B cell (primary cell): Measurements from ENCODE around the gene SORD. TPM values are rescaled to one million over a fixed set of nuclear protein-coding genes. Genes with fewer than 3 reads are reported as not detected.

Source experiments
- ATAC-seq: fragments of 200-7000 bp; cut with Tn5 transposase; one replicate; pipeline ENCODE4 v1.10.0; 2021; ENCODE audit warnings: low read depth, mild to moderate bottlenecking, moderate number of reproducible peaks, moderate library complexity
- CTCF ChIA-PET: fragments of 350-600 bp; sonication (Branson Sonifier 250); formaldehyde crosslinking; loops from one replicate; lab custom pipeline; 2021; ENCODE audit warnings: antibody characterized with exemption, inconsistent platforms; lab: Charles Lee
- POLR2A ChIA-PET: fragments of 350-600 bp; sonication (Branson Sonifier 250); formaldehyde crosslinking; loops from one replicate; lab custom pipeline; 2021; ENCODE audit warnings: antibody characterized with exemption; lab: Charles Lee
- DNase-seq: peaks from one replicate; pipeline ENCODE4 v3.0.0; 2013
- H2AFZ ChIP-seq: 2 replicates; pipeline ENCODE4 v1.6.1; 2012; ENCODE audit warnings: mild to moderate bottlenecking, low read depth, low read length; ENCODE audit not compliant: insufficient read depth, poor library complexity, severe bottlenecking
- H3K27ac ChIP-seq, 2 donors: 1 replicate in 1 of 2; 2 replicates in 1 of 2; pipeline ENCODE4 v1.5.1; 2012 to 2013; ENCODE audit warnings: low read length in 2 of 2, mild to moderate bottlenecking in 2 of 2, moderate library complexity in 1 of 2
- H3K27me3 ChIP-seq, 4 experiments: fragments of 200-600 bp in 1 of 4; sonication (generic) in 1 of 4; replicated peaks in 1 of 4; 1 replicate in 2 of 4; 2 replicates in 2 of 4; pipeline versions ENCODE4 v1.6.1 to v1.7.0; 2013 to 2016; ENCODE audit warnings: low read length in 3 of 4, mild to moderate bottlenecking in 2 of 4, mixed read lengths in 1 of 4, moderate library complexity in 1 of 4; ENCODE audit not compliant: insufficient read depth in 4 of 4, control insufficient read depth in 3 of 4; ENCODE audit errors: control extremely low read depth in 1 of 4
- H3K36me3 ChIP-seq, 2 experiments: replicated peaks in 1 of 2; 1 replicate in 1 of 2; 2 replicates in 1 of 2; pipeline versions ENCODE4 v1.6.1 to v1.7.1; 2013; ENCODE audit warnings: low read length in 1 of 2; ENCODE audit not compliant: insufficient read depth in 2 of 2, control insufficient read depth in 1 of 2; ENCODE audit errors: control extremely low read depth in 1 of 2, extremely low read depth in 1 of 2
- H3K4me1 ChIP-seq, 2 donors: fragments of 200-600 bp in 1 of 2; sonication (generic) in 1 of 2; 1 replicate in 1 of 2; 2 replicates in 1 of 2; pipeline versions ENCODE4 v1.5.1 to v1.6.1; 2013 to 2017; ENCODE audit warnings: low read length in 2 of 2; ENCODE audit not compliant: control insufficient read depth in 2 of 2, insufficient read depth in 2 of 2
- H3K4me2 ChIP-seq: replicated peaks from 2 replicates; pipeline ENCODE3; 2012; ENCODE audit warnings: mild to moderate bottlenecking, low read depth, low read length; ENCODE audit not compliant: poor library complexity, severe bottlenecking
- H3K4me3 ChIP-seq, 5 experiments: fragments of 200-600 bp in 1 of 5; sonication (generic) in 1 of 5; 1 replicate in 3 of 5; 2 replicates in 2 of 5; pipeline versions ENCODE4 v1.5.1 to v1.7.0; 2011 to 2016; ENCODE audit warnings: low read length in 4 of 5, mild to moderate bottlenecking in 4 of 5, low read depth in 2 of 5, control low read depth in 1 of 5, moderate library complexity in 1 of 5; ENCODE audit not compliant: insufficient read depth in 1 of 5; ENCODE audit errors: control extremely low read depth in 1 of 5, extremely low read depth in 1 of 5
- H3K79me2 ChIP-seq: fragments of 200-600 bp; sonication (generic); one replicate; pipeline ENCODE4 v1.6.0; 2016; ENCODE audit warnings: low read length; ENCODE audit not compliant: control insufficient read depth, insufficient read depth
- H3K9ac ChIP-seq: fragments of 200-600 bp; sonication (generic); 2 replicates; pipeline ENCODE4 v1.6.1; 2017; ENCODE audit warnings: mild to moderate bottlenecking, low read length, moderate library complexity
- H3K9me3 ChIP-seq, 3 donors: one replicate each; pipeline versions ENCODE4 v1.6.1 to v1.7.1; 2013; ENCODE audit warnings: low read length in 2 of 3; ENCODE audit not compliant: control insufficient read depth in 2 of 3, insufficient read depth in 1 of 3; ENCODE audit errors: control extremely low read depth in 1 of 3
- H4K20me1 ChIP-seq: 2 replicates; pipeline ENCODE4 v1.6.0; 2012; ENCODE audit warnings: mild to moderate bottlenecking, low read length; ENCODE audit not compliant: insufficient read depth, control insufficient read depth, poor library complexity, severe bottlenecking
- H3K27ac Mint-ChIP-seq: one replicate; pipeline ENCODE4 v1.8.0; 2021; ENCODE audit warnings: mixed read lengths
- H3K27me3 Mint-ChIP-seq: one replicate; pipeline ENCODE4 v1.8.0; 2021; ENCODE audit warnings: mixed read lengths
- H3K4me1 Mint-ChIP-seq: one replicate; pipeline ENCODE4 v1.8.0; 2021; ENCODE audit warnings: mixed read lengths
- H3K4me3 Mint-ChIP-seq: one replicate; pipeline ENCODE4 v1.8.0; 2021; ENCODE audit warnings: mixed read lengths
- H3K9me3 Mint-ChIP-seq: one replicate; pipeline ENCODE4 v1.8.0; 2022; ENCODE audit warnings: mixed read lengths; ENCODE audit not compliant: insufficient read depth
- EZH2 ChIP-seq: IDR thresholded peaks from 2 replicates; pipeline ENCODE4 v1.6.1; 2012; ENCODE audit warnings: borderline replicate concordance, low read depth, mild to moderate bottlenecking, moderate library complexity, low read length; ENCODE audit not compliant: insufficient read depth, poor library complexity, severe bottlenecking
- WGBS: methylation state at CpG from one replicate; pipeline ENCODE4 v1.1.5; 2013; ENCODE audit warnings: missing lambda C conversion rate; ENCODE audit not compliant: insufficient coverage; 5-methylcytosine and 5-hydroxymethylcytosine counted together
- intact Hi-C: fragments of 100-400 bp; cut with micrococcal nuclease; formaldehyde crosslinking; loops from one replicate; pipeline ENCODE4 v1.10.0; 2022
- polyA plus RNA-seq: library from polyadenylated mRNA; depleted of rRNA; stranded (reverse); fragments of >200 nt; gene quantifications from 2 replicates; pipeline ENCODE4 v1.2.3, GENCODE V29; 2012
- total RNA-seq, 2 donors: library from RNA; stranded (reverse); fragments of 120-200 nt in 1 of 2; gene quantifications; 1 replicate in 1 of 2; 2 replicates in 1 of 2; pipeline versions ENCODE4 v1.2.3 to v1.2.4, GENCODE V29; 2013 to 2022
- TF ChIP-seq, protein P1 (sequence below): fragments of 200-600 bp; IDR thresholded peaks from one replicate; pipeline ENCODE4 v1.8.0; 2022; ENCODE audit warnings: antibody characterized with exemption, mild to moderate bottlenecking

The SORD gene
- total and polyA plus RNA-seq, 2 donors (not counting 1 experiment from before 2014, with no cell fraction given): 22.2 to 25.8 TPM

GRCh38 chr15:45116482-45117307 is 93.7 kb downstream of the SORD start:
- ATAC-seq: no peak
- H3K4me3 ChIP-seq: peak overlapping the region in 3 of 5 experiments; percentile 1 to 37 (median 24)
- peak overlapping the region; percentile 27 for H2AFZ ChIP-seq
- no peak overlapping the region for H3K27ac Mint-ChIP-seq
- peaks cover 52 to 60% of the 10 kb centered on the region in 2 donors for H3K4me1 ChIP-seq
- peaks cover 0 to 80% (median 56%) of the 10 kb centered on the region in 4 experiments for H3K27me3 ChIP-seq
- no peak for TF ChIP-seq EZH2
- TF ChIP-seq, protein P1, sequence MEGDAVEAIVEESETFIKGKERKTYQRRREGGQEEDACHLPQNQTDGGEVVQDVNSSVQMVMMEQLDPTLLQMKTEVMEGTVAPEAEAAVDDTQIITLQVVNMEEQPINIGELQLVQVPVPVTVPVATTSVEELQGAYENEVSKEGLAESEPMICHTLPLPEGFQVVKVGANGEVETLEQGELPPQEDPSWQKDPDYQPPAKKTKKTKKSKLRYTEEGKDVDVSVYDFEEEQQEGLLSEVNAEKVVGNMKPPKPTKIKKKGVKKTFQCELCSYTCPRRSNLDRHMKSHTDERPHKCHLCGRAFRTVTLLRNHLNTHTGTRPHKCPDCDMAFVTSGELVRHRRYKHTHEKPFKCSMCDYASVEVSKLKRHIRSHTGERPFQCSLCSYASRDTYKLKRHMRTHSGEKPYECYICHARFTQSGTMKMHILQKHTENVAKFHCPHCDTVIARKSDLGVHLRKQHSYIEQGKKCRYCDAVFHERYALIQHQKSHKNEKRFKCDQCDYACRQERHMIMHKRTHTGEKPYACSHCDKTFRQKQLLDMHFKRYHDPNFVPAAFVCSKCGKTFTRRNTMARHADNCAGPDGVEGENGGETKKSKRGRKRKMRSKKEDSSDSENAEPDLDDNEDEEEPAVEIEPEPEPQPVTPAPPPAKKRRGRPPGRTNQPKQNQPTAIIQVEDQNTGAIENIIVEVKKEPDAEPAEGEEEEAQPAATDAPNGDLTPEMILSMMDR: no peak
- intact Hi-C loops: loop anchor here (1.0 to 10.0 kb wide), 3 partner anchors 78 to 264 kb away; no protein-coding TSS in a partner anchor
- WGBS: 8% methylated on average over 65 of the region's 65 CpGs
- peak overlapping the region; percentile 80 for H3K4me3 Mint-ChIP-seq
- no peaks in the 10 kb centered on the region for H3K79me2 ChIP-seq
- POLR2A ChIA-PET: no interaction called here
- H3K9me3 Mint-ChIP-seq: no peaks in the 10 kb centered on the region
- CTCF ChIA-PET: interaction anchor here (0.9 to 5.5 kb wide), 7 partner anchors 9 to 263 kb away, joined by 3 to 56 read pairs (median 3); no protein-coding TSS in a partner anchor
- peak overlapping the region; percentile 76 for H3K4me2 ChIP-seq
- no peaks in the 10 kb centered on the region for H3K36me3 ChIP-seq
- no peaks in the 10 kb centered on the region for H4K20me1 ChIP-seq
- peaks cover 0 to 42% (median 0%) of the 10 kb centered on the region in 3 donors for H3K9me3 ChIP-seq
- H3K27ac ChIP-seq: no peak overlapping the region
- peak; percentile 56 for DNase-seq
- H3K27me3 Mint-ChIP-seq: peaks cover 76% of the 10 kb centered on the region
- H3K9ac ChIP-seq: peak overlapping the region; percentile 45
- H3K4me1 Mint-ChIP-seq: peaks cover 51% of the 10 kb centered on the region
